A549 (cell line): ENCODE measurements around the gene RGS1. TPM values are rescaled to one million over a fixed set of nuclear protein-coding genes. Genes with fewer than 3 reads are reported as not detected.

Experiments used
- ATAC-seq, 2 experiments: fragments of 200-7000 bp in 1 of 2; fragments of >200 bp in 1 of 2; cut with Nextera tagmentation in 1 of 2; cut with Tn5 transposase in 1 of 2; 3 replicates each; pipeline versions ENCODE4 v1.8.0 to v1.9.1; 2018 to 2020; ENCODE audit warnings: mild to moderate bottlenecking in 1 of 2, moderate library complexity in 1 of 2
- CTCF ChIA-PET: fragments of 300-600 bp; sonication (Branson Sonifier 250); formaldehyde crosslinking; extraction: SDS; loops from one replicate; lab custom pipeline; 2021; ENCODE audit warnings: antibody characterized with exemption, inconsistent platforms; lab: Yijun Ruan, JAX
- POLR2A ChIA-PET: fragments of 350-600 bp; formaldehyde crosslinking; extraction: SDS; loops from one replicate; lab custom pipeline; 2021; ENCODE audit warnings: antibody characterized with exemption, inconsistent platforms; lab: Yijun Ruan, JAX
- DNase-seq, 2 experiments: peaks; one replicate each; pipeline versions ENCODE4 v3.0.0 to v3.0.0-alpha.2; 2011 to 2016; ENCODE audit warnings: low read depth in 1 of 2, low spot score in 1 of 2
- FAIRE-seq: peaks from 2 replicates; lab custom pipeline; 2011; peaks lifted over from hg19 to GRCh38; lab: Jason Lieb, UNC
- H3K27ac ChIP-seq, 2 experiments: fragments of >200 bp; sonication (Bioruptor Twin); formaldehyde crosslinking; 3 replicates each; pipeline ENCODE4 v1.5.1; 2016 to 2017
- H3K4me1 ChIP-seq: fragments of >200 bp; sonication (Bioruptor Twin); formaldehyde crosslinking; 3 replicates; pipeline ENCODE4 v1.6.1; 2016
- H3K4me2 ChIP-seq: fragments of >200 bp; sonication (Bioruptor Twin); formaldehyde crosslinking; 3 replicates; pipeline ENCODE4 v1.6.1; 2016
- H3K4me3 ChIP-seq: fragments of >200 bp; sonication (Bioruptor Twin); formaldehyde crosslinking; 3 replicates; pipeline ENCODE4 v1.5.1; 2016
- H3K9me3 ChIP-seq: fragments of >200 bp; sonication (Bioruptor Twin); formaldehyde crosslinking; 3 replicates; pipeline ENCODE4 v1.6.1; 2016
- BHLHE40 ChIP-seq: IDR thresholded peaks from 2 replicates; pipeline ENCODE4 v1.6.1; 2012; ENCODE audit warnings: low read depth, low read length, inconsistent platforms
- CBX2 ChIP-seq: fragments of 200-600 bp; sonication (generic); IDR thresholded peaks from 2 replicates; pipeline ENCODE4 v1.6.1; 2016; ENCODE audit warnings: low read depth, mild to moderate bottlenecking, borderline replicate concordance
- CHD2 ChIP-seq: fragments of 150-350 bp; IDR thresholded peaks from 2 replicates; pipeline ENCODE4 v1.6.1; 2014; ENCODE audit warnings: low read length; ENCODE audit not compliant: partially characterized antibody
- EHF ChIP-seq: fragments of 250-450 bp; sonication (Bioruptor Pico); IDR thresholded peaks from 2 replicates; pipeline ENCODE4 v1.5.0; 2020; ENCODE audit warnings: mild to moderate bottlenecking
- EHMT2 ChIP-seq: fragments of 200-600 bp; sonication (generic); IDR thresholded peaks from 2 replicates; pipeline ENCODE4 v1.6.1; 2016; ENCODE audit warnings: antibody characterized with exemption, low read depth, mild to moderate bottlenecking, moderate library complexity
- ESRRA ChIP-seq: fragments of 150-350 bp; IDR thresholded peaks from 2 replicates; pipeline ENCODE4 v1.6.1; 2014; ENCODE audit warnings: mild to moderate bottlenecking, low read length, borderline replicate concordance
- FOSL2 ChIP-seq, 2 experiments: fragments of 450-650 bp in 1 of 2; fragments of >200 bp in 1 of 2; sonication (Bioruptor Twin) in 1 of 2; formaldehyde crosslinking; IDR thresholded peaks; 2 replicates each; pipeline versions ENCODE4 v1.5.0 to v1.6.1; 2016 to 2020; ENCODE audit warnings: mild to moderate bottlenecking in 1 of 2, moderate library complexity in 1 of 2
- HDAC2 ChIP-seq: fragments of 200-600 bp; sonication (generic); IDR thresholded peaks from 2 replicates; pipeline ENCODE4 v1.6.1; 2016
- HOXB13 ChIP-seq: fragments of 250-450 bp; sonication (Bioruptor Pico); IDR thresholded peaks from 2 replicates; pipeline ENCODE4 v1.5.0; 2020; ENCODE audit warnings: low read depth, mild to moderate bottlenecking, moderate library complexity
- HOXB5 ChIP-seq: fragments of 250-450 bp; sonication (Bioruptor Pico); IDR thresholded peaks from 2 replicates; pipeline ENCODE4 v1.5.0; 2020; ENCODE audit warnings: mild to moderate bottlenecking, moderate library complexity
- KDM5A ChIP-seq: fragments of 200-600 bp; sonication (generic); IDR thresholded peaks from 2 replicates; pipeline ENCODE4 v1.6.1; 2016; ENCODE audit warnings: antibody characterized with exemption, mild to moderate bottlenecking
- MAZ ChIP-seq: fragments of 150-350 bp; IDR thresholded peaks from 2 replicates; pipeline ENCODE4 v1.6.1; 2014; ENCODE audit warnings: antibody characterized with exemption, low read depth, low read length, borderline replicate concordance
- MYC ChIP-seq: IDR thresholded peaks from 2 replicates; pipeline ENCODE4 v1.6.1; 2012; ENCODE audit warnings: mild to moderate bottlenecking, inconsistent platforms, low read length, improper control_type of control experiment, borderline replicate concordance
- NFE2L2 ChIP-seq: fragments of 150-350 bp; conservative IDR thresholded peaks from 2 replicates; pipeline ENCODE4 v1.6.1; 2014; ENCODE audit warnings: low read length
- NPAS2 ChIP-seq: fragments of 250-450 bp; sonication (Bioruptor Pico); IDR thresholded peaks from 2 replicates; pipeline ENCODE4 v1.8.0; 2022; ENCODE audit warnings: mild to moderate bottlenecking, moderate library complexity, borderline replicate concordance
- RAD21 ChIP-seq, 2 experiments: fragments of >200 bp in 1 of 2; sonication (Bioruptor Twin) in 1 of 2; formaldehyde crosslinking in 1 of 2; IDR thresholded peaks in 1 of 2; conservative IDR thresholded peaks in 1 of 2; 2 replicates in 1 of 2; 3 replicates in 1 of 2; pipeline ENCODE4 v1.6.1; 2012 to 2018; ENCODE audit warnings: inconsistent platforms in 1 of 2
- RFX5 ChIP-seq: fragments of 450-650 bp; IDR thresholded peaks from 2 replicates; pipeline ENCODE4 v1.7.1; 2014; ENCODE audit warnings: antibody characterized with exemption, mild to moderate bottlenecking, moderate library complexity
- RNF2 ChIP-seq: fragments of 200-600 bp; sonication (generic); IDR thresholded peaks from 2 replicates; pipeline ENCODE4 v1.6.1; 2016; ENCODE audit warnings: low read depth, mild to moderate bottlenecking, antibody characterized with exemption, moderate library complexity, borderline replicate concordance
- ZFP36 ChIP-seq: fragments of 450-650 bp; IDR thresholded peaks from 2 replicates; pipeline ENCODE4 v1.6.1; 2014; ENCODE audit warnings: borderline replicate concordance; ENCODE audit not compliant: partially characterized antibody
- WGBS: methylation state at CpG from one replicate; pipeline ENCODE4 v1.1.6; 2017; ENCODE audit errors: missing lambda C conversion rate; 5-methylcytosine and 5-hydroxymethylcytosine counted together
- polyA plus RNA-seq, 4 experiments: library from polyadenylated mRNA; depleted of rRNA in 3 of 4; stranded (reverse); fragments of >200 nt; fragmentation: RNase III in 1 of 4; extraction: RNeasy Plus Mini Kit Qiagen cat#74134 plus additional on column Dnase treatment in 1 of 4; gene quantifications; 2 replicates in 3 of 4; 3 replicates in 1 of 4; pipeline ENCODE4 v1.2.3, GENCODE V29; 2011 to 2017
- TF ChIP-seq, protein P1 (sequence below): IDR thresholded peaks from 2 replicates; pipeline ENCODE4 v1.6.1; 2012
- TF ChIP-seq, protein P2 (sequence below): fragments of 150-350 bp; IDR thresholded peaks from 2 replicates; pipeline ENCODE4 v1.6.1; 2014; ENCODE audit warnings: low read depth, mild to moderate bottlenecking, low read length
- TF ChIP-seq, protein P3 (sequence below): fragments of >200 bp; sonication (Bioruptor Twin); formaldehyde crosslinking; IDR thresholded peaks from 3 replicates; pipeline ENCODE4 v1.5.1; 2016
- TF ChIP-seq, protein P4 (sequence below): IDR thresholded peaks from 2 replicates; pipeline ENCODE4 v1.6.1; 2012
- TF ChIP-seq, protein P5 (sequence below): IDR thresholded peaks from 2 replicates; pipeline ENCODE4 v1.6.1; 2012; ENCODE audit warnings: low read depth, borderline replicate concordance

The RGS1 gene
- polyA plus RNA-seq, 2 of the 4 experiments (the other 2 are of a cell fraction), result not detected

DNA sequence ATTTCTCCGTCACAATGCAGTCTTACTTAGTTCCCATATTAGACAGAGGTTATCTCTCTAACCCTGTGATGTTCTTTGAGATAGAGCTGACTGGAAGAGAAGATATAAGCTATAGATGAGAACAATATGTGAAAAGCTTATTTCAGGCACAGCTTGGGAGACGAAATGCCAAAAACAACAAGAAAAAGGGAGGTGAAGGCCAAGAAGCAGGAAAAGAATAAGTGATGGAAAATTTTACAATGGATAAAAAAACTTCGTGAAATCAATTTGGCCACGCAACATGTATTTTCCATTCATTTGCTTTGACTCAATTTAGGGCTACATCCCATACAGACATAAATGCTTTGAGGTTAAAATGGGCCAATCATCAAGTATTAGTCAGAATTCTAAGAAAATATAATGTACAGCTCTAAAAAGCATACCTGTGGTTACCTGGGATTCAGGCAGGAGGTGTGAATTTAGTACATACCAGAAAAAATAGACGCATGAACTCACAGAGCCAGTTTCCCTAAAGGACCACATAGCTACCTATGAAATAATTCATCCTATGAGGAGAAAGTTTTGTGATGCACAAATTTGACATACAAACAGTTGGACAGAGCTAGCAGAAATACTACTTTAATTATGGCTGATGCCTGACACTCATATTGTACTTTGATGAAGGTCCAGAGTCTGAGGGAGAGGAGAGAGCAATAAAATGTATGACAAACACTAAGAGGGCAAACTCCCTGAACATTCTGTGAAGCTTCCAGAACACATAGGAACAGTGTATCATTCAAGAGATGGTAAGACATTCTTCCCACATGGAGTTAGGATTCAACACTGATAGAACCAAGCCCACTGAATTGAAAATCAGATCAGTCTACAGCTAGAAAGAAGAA, 12.1 kb downstream of the RGS1 start:
- ATAC-seq, result no peak
- Histone ChIP-seq H3K27ac (no peak overlapping the region), H3K4me1 (no peaks in the 10 kb centered on the region), H3K4me2 (no peak overlapping the region), H3K4me3 (no peak overlapping the region), H3K9me3 (no peaks in the 10 kb centered on the region)
- no peak for DNase-seq
- CTCF ChIA-PET, result interaction anchor here (1.1 to 1.5 kb wide), 3 partner anchors 8 to 113 kb away, joined by 4 to 5 read pairs (median 4); no protein-coding TSS in a partner anchor
- WGBS, result 74% methylated on average over 5 of the region's 5 CpGs
- TF ChIP-seq EHF (CRISPR knock-in tag) (no peak), FOSL2 (IDR thresholded peaks at IDR 0.05) (no peak), FOSL2 (CRISPR knock-in tag; IDR thresholded peaks at IDR 0.05) (no peak), HOXB5 (CRISPR knock-in tag) (no peak), ESRRA (no peak), CHD2 (no peak), CBX2 (no peak), MYC (no peak), MAZ (no peak), KDM5A (no peak), NFE2L2 (no peak), EHMT2 (no peak)
- TF ChIP-seq, protein P1, sequence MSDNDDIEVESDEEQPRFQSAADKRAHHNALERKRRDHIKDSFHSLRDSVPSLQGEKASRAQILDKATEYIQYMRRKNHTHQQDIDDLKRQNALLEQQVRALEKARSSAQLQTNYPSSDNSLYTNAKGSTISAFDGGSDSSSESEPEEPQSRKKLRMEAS, result no peak
- TF ChIP-seq, protein P2, sequence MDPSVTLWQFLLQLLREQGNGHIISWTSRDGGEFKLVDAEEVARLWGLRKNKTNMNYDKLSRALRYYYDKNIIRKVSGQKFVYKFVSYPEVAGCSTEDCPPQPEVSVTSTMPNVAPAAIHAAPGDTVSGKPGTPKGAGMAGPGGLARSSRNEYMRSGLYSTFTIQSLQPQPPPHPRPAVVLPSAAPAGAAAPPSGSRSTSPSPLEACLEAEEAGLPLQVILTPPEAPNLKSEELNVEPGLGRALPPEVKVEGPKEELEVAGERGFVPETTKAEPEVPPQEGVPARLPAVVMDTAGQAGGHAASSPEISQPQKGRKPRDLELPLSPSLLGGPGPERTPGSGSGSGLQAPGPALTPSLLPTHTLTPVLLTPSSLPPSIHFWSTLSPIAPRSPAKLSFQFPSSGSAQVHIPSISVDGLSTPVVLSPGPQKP, result no peak
- TF ChIP-seq, protein P3, sequence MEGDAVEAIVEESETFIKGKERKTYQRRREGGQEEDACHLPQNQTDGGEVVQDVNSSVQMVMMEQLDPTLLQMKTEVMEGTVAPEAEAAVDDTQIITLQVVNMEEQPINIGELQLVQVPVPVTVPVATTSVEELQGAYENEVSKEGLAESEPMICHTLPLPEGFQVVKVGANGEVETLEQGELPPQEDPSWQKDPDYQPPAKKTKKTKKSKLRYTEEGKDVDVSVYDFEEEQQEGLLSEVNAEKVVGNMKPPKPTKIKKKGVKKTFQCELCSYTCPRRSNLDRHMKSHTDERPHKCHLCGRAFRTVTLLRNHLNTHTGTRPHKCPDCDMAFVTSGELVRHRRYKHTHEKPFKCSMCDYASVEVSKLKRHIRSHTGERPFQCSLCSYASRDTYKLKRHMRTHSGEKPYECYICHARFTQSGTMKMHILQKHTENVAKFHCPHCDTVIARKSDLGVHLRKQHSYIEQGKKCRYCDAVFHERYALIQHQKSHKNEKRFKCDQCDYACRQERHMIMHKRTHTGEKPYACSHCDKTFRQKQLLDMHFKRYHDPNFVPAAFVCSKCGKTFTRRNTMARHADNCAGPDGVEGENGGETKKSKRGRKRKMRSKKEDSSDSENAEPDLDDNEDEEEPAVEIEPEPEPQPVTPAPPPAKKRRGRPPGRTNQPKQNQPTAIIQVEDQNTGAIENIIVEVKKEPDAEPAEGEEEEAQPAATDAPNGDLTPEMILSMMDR, result no peak
- TF ChIP-seq, protein P4, sequence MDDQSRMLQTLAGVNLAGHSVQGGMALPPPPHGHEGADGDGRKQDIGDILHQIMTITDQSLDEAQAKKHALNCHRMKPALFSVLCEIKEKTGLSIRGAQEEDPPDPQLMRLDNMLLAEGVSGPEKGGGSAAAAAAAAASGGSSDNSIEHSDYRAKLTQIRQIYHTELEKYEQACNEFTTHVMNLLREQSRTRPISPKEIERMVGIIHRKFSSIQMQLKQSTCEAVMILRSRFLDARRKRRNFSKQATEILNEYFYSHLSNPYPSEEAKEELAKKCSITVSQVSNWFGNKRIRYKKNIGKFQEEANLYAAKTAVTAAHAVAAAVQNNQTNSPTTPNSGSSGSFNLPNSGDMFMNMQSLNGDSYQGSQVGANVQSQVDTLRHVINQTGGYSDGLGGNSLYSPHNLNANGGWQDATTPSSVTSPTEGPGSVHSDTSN, result no peak
- POLR2A ChIA-PET, result no interaction called here
- FAIRE-seq, result no peak

DNA sequence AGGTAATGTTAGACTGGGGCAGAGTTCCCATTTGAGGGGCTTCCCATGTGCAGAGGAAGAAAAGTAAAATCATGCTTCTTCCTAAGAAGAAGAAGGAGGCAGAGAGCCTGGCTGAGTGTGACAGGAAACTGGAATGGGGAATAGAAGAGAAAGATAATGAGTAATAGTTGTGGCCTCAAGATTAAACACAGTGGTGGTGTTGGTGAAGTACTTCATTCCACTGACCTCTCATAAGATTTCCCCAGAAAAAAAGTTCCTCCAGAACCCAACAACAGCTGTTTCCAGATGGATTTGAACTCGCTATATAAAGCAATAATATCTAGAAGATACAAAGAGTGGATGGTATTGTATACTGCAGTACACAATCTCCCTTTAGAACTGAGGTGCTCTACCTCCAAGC, 13.0 kb downstream of the RGS1 start:
- Histone ChIP-seq H3K9me3 (no peaks in the 10 kb centered on the region), H3K4me3 (no peak overlapping the region), H3K27ac (no peak overlapping the region), H3K4me2 (no peak overlapping the region), H3K4me1 (no peaks in the 10 kb centered on the region)
- CTCF ChIA-PET, result interaction anchor here (1.2 to 2.1 kb wide), 3 partner anchors 8 to 114 kb away, joined by 4 to 6 read pairs (median 5); no protein-coding TSS in a partner anchor
- FAIRE-seq, result no peak
- 19% methylated on average over 1 of the region's 1 CpG for WGBS
- DNase-seq, result no peak
- ATAC-seq, result no peak
- TF ChIP-seq, protein P5, sequence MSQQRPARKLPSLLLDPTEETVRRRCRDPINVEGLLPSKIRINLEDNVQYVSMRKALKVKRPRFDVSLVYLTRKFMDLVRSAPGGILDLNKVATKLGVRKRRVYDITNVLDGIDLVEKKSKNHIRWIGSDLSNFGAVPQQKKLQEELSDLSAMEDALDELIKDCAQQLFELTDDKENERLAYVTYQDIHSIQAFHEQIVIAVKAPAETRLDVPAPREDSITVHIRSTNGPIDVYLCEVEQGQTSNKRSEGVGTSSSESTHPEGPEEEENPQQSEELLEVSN, result no peak
- TF ChIP-seq BHLHE40, result no peak
- TF ChIP-seq, protein P3, result no peak
- TF ChIP-seq ZFP36, result no peak
- TF ChIP-seq RFX5, result no peak
- no peak for TF ChIP-seq CBX2
- TF ChIP-seq HDAC2, result no peak
- no peak for TF ChIP-seq NFE2L2
- no peak for TF ChIP-seq RNF2
- TF ChIP-seq RAD21 (conservative IDR thresholded peaks at IDR 0.05 in 1 of 2, IDR thresholded peaks at IDR 0.05 in 1 of 2), result no peak
- no peak for TF ChIP-seq HOXB13 (CRISPR knock-in tag)
- no peak for TF ChIP-seq NPAS2 (CRISPR knock-in tag)
- POLR2A ChIA-PET, result no interaction called here
